HG02943 (cell line): Measurements from ENCODE around the gene CDKN2A.

Experiments used
- ATAC-seq: cut with Tn5 transposase; IDR thresholded peaks from one replicate; pipeline ENCODE4 v1.9.1; 2021; ENCODE audit warnings: mild to moderate bottlenecking, low read depth, moderate library complexity; ENCODE audit not compliant: unreplicated experiment

The CDKN2A gene

DNA sequence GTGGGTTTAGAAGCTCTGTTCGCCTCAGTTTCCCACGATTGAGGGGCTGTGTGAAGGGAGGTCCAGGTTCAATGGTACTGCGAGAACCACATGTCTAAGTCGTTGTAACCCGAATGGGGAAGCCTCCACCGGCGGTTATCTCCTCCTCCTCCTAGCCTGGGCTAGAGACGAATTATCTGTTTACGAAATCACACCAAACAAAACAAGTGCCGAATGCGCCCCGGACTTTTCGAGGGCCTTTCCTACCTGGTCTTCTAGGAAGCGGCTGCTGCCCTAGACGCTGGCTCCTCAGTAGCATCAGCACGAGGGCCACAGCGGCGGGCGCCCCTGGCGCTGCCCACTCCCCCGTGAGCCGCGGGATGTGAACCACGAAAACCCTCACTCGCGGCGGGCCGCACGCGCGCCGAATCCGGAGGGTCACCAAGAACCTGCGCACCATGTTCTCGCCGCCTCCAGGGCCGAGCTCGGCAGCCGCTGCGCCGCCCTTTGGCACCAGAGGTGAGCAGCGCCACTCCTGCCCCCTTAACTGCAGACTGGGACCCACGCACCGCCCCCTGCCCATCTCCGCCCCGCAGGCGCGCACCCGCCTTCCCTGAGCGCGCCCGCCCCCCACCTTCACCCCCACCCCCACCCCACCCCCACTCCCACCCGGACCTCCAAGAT is at the start of gene CDKN2A:
TSS of gene CDKN2A (minus strand) at position 500 of the 663 bp plus-strand sequence.
- peak; percentile 38 for ATAC-seq

DNA sequence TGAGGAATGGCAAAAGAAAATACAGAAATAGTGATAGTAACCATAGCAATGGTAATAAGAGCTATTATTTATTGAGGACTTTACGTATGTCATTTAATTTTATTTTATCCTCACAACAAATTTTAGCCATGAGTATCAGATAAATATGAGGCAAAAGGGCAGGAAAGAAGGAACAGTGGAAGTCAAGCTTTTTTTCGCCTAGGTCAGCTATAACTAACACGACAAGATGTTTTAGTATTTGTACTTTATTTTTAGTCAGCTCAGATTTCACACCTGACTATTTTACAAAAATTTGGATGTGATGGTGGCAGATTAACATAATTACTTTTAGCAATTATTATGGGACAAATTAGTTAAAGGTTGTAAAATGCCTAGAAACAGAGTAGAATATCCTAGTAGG is 49.7 kb upstream of the CDKN2A start:
- no peak for ATAC-seq

DNA sequence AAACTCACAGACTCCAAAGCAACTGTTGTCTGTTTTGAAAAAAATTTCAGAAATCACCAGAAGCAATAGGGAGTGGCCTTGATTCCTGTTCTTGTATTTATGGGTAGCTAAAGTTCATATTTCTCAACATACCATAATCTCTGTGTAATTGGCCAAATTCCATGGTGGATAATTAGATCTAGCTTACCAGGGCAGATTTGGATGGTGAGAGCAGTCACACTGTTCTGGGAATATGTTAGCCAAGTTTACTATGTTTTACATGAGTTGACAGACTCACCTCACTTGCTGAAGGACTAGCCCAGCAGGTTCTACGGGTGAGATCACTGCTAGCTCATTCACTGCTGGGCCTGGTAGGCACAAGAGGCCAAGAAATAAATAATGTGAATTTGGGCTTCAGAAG is 47.6 kb upstream of the CDKN2A start:
- no peak for ATAC-seq

DNA sequence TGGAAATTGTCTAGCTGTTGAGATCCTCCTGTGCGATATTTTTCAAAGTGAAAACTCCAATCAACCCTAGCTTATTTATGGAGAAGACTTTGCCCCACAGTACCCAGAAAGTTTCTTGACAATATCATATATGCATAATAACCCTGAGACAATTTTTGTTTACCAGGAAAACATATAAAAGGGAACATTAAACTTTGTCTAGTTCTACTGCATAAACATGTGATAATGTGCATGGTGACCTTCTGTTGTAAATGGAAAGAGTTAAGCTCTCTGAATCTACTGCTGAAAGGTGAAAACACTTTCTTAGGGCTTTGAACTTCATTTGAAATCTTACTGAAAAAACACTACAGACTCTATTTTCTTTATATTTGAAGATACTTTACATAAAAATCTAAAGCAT is 47.2 kb upstream of the CDKN2A start:
- ATAC-seq: no peak

DNA sequence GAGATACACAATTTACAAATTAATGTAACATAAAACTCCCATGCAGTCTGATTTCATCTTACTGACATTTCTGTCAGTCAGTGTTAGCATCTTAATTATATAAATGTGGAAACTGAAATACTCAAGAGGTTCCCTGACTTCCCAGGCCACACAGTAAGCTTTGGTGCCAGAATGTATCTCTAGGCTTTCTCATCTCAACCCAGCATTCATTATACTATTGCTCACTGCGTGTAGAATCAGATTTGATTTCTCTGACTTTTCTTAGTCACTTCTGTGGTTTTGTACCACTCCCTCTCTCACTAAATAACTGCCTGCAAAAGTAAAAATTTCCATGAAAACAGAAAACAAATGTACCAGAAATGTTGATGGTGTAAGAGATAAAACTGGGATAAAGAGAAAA is 46.6 kb upstream of the CDKN2A start:
- ATAC-seq: no peak

DNA sequence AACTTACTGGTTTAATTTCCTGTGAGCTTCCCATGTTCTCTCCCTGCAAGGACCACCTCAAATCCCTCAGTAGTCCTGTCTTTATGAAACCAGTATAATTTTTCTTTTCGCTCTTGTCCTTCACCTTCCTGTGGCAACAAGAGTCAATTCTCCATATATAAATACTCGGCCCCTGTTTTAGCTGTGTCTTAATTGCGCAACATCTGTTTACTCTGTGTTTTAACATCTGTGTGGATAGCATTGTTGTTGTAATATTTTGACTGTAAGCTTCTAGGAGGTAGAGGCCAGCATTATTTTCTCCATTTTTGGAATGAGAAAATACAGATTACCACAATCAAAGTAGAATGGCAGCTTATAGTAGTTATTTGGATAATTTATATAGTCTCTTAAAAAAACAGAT is 45.1 kb upstream of the CDKN2A start:
- ATAC-seq: no peak

DNA sequence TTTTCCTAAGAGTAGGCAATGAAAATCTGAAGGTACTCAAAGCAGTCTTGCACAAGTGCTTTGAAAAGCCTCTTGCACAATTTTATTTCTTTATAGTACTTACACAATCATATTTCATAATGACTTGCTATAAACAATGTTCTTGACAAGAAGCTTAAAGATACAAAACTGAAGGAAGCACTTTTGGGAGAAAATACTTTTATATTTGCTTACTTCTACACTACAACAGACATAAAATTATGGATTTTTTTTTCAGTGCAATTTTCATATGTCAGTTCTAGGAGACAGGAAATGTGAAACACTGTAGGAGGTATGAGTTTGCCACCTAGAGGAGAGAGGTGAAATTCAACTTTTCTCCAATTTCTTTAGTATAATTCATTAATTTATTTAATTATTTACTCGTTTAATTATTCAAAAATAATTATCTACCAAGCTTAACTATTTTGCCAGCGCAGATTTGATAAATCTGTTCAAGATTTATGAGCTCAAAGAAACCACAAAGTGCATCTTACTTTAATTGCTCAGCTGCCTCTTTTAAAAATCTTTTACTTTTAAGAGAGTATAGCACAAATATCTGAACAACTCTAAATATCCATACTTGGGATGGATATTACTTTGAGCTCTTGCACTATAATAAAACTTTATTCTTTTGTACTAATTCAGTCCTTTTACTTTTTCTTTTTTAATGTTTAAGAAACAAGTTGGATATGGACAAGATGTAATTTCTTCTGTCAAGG is 43.9 kb upstream of the CDKN2A start:
- ATAC-seq: no peak

DNA sequence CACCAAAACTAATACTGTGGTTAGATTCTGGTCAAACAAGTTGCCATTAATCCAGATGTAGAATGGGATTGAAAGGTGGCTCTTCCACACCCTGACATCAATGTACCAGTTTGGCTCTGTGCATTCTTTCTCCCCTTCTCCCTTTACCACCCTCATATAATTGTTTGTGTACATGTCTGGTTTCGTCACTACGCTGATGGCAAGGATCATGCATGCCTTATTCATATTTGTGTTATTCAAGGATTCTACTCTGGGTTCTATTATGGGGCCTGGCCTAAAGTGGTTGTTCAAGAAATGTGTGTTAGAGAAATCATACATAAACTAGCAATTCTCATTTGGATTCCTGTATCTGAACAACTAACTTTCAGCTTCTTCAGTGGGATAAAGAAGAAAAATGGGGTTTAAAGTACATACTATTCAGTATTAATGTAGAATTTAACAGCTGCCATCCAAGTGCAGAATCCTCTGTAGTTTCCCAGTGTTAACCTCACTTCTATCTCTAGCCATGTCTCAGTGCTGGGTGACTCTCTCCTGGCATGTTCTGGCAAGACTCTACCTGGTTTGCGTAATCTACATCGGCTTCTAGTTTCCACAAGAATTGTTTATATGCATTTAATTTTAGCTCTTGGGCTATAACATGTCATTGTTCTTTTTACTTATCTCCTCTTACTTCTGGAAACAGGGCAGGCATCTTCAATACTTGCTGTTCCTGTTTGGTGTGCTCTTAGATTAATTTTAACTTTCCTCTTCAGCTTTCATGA is 42.9 kb upstream of the CDKN2A start:
- no peak for ATAC-seq

DNA sequence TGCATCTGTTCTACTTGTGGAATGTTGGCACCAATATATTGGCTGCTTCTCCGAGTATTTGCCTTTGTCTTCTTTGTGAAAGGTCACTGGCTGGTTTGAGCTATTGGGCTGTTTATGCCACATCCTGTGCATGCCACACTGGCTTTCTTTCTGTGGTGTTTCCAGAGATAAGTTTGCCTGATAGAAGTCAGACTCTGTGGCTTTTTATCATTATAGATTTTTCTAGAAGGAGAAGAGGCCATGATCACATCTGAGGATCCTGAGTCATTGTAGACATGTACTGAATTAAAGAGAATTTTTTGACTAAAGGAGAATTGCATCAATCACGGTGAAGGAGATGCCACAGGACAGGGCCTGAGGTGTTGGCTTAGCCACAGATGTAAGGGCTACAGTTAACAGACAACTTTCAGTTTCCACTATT is 41.4 kb upstream of the CDKN2A start:
- no peak for ATAC-seq

DNA sequence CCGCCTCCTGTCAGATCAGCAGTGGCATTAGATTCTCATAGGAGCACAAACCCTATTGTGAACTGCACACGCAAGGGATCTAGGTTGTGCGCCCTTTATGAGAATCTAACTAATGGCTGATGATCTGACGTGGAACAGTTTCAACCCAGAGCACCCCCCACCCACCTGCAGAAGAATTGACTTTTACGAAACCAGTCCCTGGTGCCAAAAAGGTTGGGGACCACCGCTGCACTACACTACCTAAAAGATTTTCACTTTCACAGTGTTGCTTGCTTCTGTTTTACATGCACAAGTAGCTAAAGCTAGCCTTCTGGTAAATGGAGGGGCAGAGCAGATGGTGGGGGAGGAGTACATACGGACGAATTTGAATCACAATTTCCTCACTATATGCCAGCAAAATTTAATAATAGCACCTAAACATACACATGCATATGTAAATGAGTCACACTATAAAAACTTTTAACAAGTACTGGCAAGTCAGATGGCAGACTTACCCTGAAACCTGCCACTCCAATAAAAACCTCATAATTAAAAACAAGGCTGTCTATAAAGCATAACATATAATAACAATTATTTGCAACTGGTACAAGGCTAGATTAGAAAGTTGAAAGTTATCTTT is 38.9 kb upstream of the CDKN2A start:
- ATAC-seq: no peak

DNA sequence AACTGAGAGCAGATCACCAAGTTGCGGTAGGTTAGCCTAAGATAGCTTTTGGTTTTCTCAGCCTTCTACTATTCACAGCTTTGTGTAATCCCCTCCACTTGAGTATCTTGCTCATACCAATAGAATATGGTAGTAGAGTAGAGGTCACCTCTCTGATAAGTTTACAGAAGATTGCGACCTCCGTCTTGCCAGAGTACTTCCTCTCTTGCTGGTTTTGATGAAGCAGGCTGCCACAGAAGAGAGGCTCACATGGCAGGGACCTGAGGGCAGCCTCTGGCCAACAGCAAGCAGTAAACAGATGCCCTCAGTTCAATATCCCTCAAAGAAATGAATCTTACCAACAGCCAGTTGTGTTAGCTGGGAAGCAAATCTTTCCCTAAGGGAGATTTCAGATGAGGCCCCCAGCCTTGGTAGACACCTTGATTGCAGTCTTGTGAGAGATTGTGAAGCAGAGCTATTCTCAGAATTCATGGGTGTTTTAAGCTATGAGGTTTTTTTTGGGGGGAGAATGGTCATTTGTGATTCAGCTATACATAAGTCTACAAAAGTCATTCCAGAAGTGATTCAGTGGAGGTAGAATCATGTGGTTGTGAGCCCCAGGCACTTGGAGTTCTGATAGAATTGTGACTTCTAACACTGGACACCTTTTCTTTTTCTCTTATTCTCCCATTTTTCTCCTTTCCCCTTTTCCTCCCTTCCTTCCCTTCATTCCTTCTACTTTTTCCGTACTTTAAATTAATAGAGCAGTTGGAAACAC is 37.6 kb upstream of the CDKN2A start:
- ATAC-seq: no peak

DNA sequence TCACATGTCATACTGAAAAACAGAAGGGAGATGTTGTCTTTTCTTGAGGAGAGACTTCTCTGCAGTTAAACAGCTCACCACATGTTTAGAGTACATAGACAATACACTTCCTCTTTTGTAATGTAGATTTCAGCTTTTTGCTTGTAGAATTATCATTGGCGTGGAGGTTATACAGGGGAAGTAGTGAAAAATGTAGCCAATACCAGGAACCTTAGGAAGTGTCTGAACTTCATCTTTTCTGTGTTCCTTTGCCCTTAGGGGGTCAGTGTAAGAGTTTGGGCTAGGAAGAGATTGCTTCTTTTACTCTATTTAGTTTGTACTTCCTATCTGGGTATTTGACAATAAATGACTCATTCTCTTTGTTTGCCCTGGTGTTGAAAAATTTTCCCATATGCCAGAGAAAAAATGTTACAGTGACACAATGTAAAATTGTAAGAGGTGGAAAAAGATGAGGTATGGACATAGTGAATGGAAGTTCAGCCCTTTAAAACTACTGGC is 36.0 kb upstream of the CDKN2A start:
- ATAC-seq: no peak

DNA sequence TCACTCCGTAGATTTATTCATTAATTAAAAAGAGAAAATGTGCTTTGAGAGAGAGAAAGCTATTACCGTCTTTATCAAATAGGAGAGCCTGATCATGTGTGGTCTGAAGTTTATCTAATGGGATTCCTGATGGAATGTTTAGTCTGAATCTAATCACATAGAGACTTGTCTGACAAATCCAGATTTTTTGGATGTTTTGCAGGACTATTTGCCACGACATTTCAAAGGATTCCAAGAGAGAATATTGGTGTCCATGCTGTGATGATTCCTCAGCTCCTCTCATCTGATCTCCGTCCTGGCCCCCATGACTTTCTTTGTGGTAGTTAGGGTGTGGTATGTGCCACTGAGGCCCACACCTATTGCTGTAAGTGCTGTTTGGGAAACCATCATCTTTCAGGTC is 35.0 kb upstream of the CDKN2A start:
- no peak for ATAC-seq

DNA sequence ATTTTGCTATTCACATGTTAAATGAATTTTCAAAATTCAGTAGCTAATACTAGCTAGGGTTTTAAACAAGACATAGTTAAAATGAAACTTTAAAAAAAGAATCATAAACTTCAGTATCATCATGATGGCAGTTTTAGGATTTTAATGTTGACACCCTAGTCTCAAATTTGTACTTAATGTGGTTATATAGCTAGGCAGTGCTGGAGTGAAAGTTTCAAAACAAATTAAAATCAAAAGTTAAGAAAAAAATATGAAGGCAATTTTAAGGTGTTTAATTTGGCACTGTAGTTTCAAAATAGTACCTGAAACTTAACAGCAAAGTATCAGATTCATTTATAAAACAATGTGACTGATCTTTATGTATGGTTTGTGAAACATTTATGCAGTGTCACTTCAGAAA is 34.2 kb upstream of the CDKN2A start:
- no peak for ATAC-seq

DNA sequence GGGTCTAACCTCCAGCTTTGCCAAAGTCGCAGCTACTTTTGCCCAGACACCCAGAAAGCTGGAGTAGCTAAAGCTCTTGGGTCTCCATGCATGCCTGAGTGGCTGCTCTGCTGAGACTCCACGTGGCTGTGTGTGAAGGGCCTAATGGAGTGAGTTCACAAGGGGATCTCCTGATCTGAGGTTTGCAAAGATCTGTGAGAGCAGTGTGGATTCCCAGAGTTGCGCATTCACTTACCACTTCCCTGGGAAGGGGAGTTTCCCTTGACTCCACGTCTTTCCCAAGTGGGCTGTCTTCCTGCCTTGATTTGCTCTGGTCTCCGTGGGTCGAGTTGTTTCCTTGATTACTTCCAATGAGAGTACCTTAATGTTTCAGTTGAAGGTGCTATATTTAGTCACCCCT is 32.5 kb upstream of the CDKN2A start:
- ATAC-seq: no peak

DNA sequence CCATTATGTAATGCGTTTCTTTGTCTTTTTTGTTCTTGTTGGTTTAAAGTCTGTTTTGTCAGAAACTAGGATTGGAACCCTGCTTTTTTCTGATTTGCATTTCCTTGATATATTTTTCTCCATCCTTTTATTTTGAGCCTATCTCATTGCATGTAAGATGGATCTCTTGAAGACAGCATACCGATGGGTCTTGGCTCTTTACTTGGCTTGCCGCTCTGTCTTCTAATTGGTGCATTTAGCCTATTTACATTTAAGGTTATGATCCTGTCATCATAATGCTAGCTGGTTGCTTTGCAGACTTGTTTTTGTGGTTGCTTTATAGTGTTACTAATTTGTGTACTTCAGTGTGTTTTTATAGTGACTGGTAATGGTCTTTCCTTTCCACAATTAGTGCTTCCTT is 28.2 kb upstream of the CDKN2A start:
- no peak for ATAC-seq

DNA sequence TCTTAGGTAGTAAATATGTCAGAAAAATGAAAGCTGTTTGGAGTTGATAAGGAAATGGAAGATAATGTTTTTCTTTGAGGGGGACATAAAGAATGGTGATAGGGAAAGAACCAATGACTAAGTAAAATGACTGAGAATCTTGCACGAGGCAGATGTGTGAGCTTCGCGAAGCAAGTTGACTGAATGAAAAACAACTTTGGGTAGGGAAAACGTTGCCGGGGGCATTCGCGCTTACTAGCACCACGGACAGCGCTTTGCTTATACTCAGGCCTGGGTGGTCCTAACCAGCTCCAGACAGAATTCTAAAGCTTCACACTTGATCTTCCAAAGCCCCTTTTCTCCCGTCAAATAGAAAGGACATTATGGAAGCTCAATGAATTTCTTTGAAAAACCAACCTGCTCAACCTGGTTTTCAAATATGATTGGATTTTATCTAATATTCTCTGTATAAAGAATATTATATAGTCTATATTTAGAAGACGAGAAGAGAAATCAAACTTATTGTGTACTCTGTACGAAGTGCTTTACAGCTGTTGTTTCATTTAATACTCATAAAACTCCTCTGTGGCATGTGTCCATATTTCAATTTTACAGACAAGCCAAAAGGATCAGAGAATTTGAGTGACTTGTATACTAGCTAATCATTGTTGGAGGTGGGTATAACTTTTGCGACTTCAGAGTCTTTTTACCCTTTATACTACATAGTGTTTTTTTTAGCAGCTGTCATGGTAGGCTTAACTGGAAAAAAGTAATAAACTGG is 16.9 kb upstream of the CDKN2A start:
- ATAC-seq: no peak

DNA sequence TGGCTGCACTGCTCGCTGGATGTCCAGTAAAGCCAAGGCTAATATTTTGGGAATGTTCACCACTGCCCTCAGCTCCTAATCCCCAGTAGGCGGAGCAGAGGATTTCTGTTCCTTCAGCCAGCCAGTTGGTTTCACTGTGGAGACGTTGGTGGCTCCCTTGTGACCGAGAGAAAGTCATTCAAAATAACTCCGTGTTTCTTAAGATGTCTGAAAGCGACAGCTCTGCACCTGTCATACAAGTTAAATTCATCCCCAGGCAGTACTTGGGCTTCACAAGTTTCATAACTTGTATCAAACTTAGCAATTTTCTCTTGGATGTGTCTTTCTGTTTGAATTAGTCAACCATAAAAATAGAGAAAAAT is 15.3 kb upstream of the CDKN2A start:
- ATAC-seq: peak; percentile 29

DNA sequence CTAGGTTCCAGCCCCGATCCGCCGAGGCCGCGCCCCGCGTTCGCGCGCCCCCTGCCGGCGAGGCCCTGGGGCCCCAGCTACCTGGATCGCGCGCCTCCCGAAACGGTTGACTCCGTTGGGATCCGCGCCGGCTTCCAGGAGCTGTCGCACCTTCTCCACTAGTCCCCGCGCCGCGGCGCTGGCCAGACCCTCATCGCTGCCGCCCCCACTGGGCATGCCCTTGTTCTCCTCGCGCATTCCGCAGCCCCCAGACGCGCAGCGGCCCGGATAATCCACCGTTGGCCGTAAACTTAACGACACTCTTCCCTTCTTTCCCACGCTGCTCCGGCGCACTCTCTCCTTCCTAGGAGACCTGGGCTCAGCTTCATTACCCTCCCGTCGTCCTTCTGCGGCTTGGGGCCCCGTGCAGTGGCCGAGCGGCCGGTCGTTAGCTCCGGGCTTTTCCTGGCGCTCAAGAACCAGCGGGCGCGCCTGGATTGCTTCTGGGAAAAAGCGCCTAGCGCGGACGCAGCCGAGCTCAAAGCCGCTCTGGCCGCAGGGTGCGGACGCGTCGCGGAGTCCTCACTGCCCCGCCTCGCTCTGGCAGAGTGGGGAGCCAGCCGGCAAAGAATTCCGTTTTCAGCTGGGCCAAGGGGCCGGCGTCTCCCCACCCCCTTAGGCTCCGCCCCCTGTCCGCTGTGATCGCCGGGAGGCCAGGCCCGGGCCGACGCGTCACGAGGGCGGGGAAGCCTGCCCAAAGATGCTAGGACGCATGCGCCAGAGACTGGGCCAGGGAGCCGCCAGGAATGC is 14.7 kb upstream of the CDKN2A start, which contains the start of gene CDKN2B:
TSS of gene CDKN2B (minus strand) at position 589 of the 789 bp plus-strand sequence. CDS start at position 237, 352 bp downstream.
- peak; percentile 91 for ATAC-seq
